CD4-positive, alpha-beta T cell treated with Interleukin-17A for 1 hour (primary cell): ENCODE measurements around the gene NTNG1.

Experiments
- DNase-seq: peaks from one replicate; pipeline ENCODE4 v3.0.0-alpha.2; 2020

NTNG1 gene

DNA sequence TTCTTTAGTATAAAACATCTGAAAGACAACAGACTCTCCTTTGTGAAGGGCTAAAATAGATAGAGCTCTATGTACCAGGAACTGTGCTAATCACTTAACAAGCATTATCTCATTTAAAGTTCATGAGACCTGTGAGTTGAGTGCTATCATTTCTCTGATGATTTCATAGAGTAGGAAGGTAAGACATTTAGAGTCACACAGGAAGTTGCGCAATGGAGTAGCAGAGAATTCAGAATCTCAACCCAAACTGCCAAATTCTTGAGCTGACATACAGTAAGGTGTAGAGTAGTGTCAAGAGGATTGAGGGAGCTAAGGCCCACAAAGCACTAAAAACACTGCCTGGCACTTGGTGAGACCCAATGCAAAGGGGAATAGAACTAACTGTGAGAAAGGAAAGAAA, 384.3 kb downstream of the NTNG1 start:
- DNase-seq, result no peak

GRCh38 chr1:107525961-107526360, 385.1 kb downstream of the NTNG1 start:
- DNase-seq, result no peak

DNA sequence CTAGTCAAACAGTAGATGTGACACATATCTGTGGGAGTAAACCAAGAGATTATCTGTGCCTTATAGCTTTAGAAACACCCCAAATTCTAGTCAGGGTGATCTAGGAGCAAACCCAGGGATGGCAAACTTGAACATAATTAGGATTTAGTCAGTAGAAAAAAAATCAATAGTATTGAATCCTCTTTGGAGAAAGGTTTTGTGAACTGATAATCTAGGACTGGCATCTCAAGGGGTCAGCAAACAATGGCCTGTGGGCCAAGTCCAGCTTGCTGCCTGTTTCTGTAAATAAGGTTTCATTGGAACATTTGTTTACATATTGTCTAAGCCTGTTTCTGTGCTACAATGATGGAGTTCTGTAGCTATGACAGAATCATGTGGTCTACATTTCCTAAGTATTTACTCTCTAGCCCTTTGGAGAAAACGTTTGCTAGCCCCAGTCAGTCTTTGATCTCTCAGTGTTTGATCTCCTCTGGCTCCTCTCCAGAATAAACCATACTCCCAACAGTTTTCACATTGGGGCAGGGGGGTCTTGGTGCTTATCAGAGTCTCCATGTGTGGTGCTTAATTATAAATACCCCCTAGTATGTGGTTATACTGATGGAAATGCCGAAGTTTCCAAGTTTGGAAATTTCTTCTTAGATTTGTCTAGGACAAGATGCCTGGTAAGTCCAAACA, 385.8 kb downstream of the NTNG1 start:
- DNase-seq, result no peak

- peak; percentile 9 for DNase-seq
These were observed 388.8 kb downstream of the NTNG1 start for GRCh38 chr1:107529511-107530149.

- DNase-seq, result no peak
These were observed 389.7 kb downstream of the NTNG1 start for GRCh38 chr1:107530543-107530942.

DNA sequence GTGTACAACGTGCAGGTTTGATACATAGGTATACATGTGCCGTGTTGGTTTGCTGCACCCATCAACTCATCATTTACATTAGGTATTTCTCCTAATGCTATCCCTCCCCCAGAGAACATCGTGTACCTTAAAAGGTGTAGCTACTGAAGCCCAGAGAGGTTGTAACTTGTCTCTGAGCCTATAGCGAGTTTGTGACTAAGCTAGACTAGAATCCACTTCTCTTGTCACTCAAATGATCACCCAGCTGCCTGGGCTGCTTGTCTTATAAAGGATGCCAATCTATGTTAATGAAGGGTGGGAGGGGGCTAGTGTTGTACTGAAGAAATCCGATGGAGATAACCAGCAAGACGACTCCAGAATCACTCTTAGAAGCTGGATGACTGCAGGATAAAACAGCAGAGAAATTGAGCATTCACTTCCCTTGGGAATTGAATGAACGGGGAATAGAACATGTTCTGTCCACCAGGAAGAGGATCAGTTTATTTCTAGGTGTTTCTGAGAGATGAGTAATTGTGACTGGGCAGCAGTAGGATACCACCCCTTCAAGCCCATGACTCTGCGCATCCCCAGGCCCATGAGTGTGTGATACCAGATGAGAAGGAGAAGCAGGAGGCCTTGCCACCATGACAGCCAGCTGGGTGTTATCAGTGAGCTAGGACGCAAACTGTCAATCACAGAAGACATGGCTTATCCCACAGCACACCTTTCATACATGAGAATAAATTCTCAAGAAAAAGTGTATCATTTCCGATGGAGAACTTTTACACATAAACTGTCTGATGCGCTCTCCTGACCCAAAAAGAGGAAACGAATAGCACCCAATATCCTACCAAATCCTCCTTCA, 390.4 kb downstream of the NTNG1 start:
- DNase-seq, result no peak

DNA sequence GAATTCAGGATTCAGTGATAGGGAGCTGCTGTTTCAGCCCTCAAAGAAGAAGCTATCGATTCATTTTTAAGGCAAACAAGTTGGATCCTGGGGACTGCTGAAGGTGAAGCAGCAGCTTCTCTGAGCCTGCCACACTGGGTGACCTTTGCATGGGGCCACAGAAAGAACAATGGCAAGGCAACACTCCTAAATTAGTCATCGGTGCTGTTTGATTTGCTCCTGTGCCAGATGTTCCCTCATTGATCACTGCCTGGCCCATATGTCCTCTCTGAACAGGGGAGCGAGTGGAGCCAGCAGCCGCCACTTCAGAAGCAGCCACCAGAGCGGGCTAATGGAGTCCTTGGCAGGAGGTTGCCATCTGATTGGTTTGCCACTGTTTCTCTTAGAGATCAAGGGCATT, 391.5 kb downstream of the NTNG1 start:
- no peak for DNase-seq
